Ureter (tissue), 1 donor: ENCODE data around the gene TBC1D30. TPM values are rescaled to one million over a fixed set of nuclear protein-coding genes. Genes with fewer than 3 reads are reported as not detected.

ENCODE experiments used
- DNase-seq: peaks from one replicate; pipeline ENCODE4 v3.0.0-alpha.2; 2020; ENCODE audit warnings: low spot score
- total RNA-seq: library from RNA; stranded (reverse); gene quantifications from one replicate; pipeline ENCODE4 v1.2.4, GENCODE V29; 2023
- donor health status: DM: yes; HTN: yes; CAD: no.

Gene TBC1D30
- total RNA-seq, 1 donor from 2014 or later = 24.2 TPM

GRCh38 chr12:64909124-64909523, 84.7 kb downstream of the TBC1D30 start:
- no peak for DNase-seq

GRCh38 chr12:64911081-64911480, 86.6 kb downstream of the TBC1D30 start:
- DNase-seq = no peak

DNA sequence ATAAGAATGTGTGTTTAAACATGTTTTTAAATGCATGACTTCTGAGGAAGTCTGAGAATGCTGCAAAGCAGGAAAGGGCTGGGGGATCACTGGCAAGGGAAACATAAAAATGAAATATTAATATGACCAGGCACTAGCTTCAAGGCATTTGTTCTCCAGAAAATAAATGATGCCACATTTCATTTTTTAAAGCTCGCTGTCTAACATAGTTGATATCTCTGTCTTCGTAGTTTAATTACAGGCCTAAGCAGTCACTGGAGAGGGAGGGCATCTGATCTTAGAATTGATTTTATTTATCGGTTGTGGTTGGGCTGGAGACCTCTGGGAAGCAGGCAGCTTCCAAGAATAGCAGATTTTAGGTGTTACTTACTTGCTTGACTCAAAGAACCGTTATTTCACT, 87.5 kb downstream of the TBC1D30 start:
- no peak for DNase-seq

DNA sequence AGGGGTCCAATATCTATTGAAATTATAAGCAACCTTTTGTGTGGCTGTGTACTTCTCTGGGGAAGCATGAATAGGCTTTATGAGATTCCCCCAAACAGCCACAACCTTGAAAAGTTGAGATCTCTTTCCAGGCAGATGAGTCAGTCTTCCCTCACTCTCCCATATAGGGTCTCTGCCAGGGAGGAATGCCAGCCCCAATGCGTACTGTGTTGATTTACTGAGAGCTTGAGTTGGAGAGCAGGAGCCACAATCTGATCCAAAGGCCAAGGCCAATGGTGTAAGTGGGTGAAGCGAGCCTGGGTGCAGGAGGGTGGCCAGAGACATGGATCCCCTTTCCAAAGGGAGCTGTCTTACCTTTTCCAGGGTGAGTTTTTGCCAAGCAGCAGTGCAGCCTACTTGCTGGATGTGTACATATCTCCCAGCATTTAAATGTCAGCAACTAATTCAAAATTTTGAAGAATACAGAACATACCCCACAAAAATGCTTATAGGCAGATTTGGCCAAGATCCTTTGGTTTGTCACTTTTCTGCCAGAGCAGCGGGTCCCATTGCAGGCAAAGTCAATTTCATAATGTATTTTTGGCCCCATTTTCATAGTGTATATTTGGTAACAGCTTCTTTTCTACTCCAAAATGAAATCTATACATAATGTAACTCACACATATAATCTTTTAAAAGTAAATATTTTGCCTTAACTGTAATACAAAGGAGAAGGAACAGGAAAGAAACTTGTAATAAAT, 88.2 kb downstream of the TBC1D30 start:
- DNase-seq = peak; percentile 51

GRCh38 chr12:64915242-64915641, 90.8 kb downstream of the TBC1D30 start:
- no peak for DNase-seq

GRCh38 chr12:64916411-64917261, 92.2 kb downstream of the TBC1D30 start:
- DNase-seq = no peak

DNA sequence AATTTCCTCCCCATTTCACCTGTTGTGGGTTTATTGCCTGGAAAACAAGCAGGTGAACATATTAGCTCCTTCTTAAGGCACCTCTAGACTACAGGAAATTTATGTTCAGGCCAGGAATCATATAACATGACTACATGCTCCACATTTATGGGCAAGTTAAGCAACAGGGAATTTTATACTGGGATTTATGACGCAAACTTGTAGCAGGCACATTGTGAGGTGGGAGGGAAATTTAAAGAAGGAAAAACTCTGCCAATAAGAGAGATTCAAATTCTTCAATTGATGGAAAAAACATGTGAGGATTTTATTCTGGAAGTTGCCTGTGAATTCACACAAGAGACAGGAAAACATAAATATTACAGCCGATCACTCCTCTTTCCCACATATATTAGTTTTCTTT, 93.9 kb downstream of the TBC1D30 start:
- DNase-seq = no peak

DNA sequence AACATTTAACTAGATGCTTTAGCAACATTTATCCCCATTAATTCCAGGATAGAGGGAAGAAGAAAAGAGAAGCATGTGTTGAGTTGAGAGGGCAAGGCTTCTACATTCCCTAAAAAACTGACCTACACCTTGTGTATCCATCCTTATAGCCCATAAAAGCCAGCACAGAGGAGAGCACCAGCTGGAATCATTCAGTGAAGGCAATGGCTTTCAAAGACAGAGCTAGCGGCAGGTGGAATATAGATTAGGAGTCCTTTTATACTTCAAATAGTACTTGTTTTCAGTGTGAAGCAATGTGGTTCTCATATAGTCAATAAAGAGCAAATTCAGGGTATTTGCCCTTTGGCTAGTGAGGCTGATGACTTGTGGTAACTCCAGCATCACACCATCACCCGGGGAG, 94.4 kb downstream of the TBC1D30 start:
- no peak for DNase-seq

DNA sequence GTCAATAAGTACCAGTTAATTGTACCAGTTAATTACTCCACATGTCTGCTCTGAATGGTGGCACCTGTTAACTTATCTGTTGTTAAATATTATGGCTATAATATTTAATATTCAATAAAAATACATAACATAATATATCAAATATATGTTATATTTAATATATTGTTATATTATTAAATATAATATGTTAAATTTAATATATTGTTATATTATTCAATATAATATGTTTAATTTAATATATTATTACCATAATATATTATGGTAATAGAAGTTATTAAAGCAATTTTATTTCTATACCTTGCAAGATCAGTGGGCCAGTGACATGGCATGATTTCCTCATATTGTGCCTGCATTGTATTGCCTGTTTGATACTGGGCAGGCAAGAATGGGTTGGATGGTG, 98.4 kb downstream of the TBC1D30 start:
- DNase-seq = no peak

DNA sequence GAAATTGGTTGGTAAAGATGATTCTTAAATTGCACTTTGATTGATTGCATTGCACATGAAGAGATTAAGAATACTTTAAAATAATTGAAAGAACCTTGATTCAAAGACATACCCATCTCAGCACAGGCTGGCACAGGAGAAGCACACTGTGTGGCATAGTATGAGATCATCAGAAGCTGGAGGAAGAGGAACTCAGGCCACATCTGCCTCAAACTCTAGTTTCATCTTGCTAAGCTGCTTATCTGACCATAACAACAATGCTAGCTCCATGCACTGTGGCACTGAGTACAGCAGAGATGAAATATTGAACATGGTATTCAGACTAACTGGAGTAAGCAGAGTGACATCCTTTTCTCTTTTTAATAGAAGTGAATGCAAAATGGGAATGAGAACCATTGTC, 99.1 kb downstream of the TBC1D30 start:
- no peak for DNase-seq

Other genes starting within 250 kb of the TBC1D30 start
- 42.6 TPM for gene RASSF3, start 214.2 kb upstream of the TBC1D30 start, total RNA-seq
- gene GNS, start 65.2 kb upstream of the TBC1D30 start, total RNA-seq = 137 TPM